Karpas-422 (cell line): ENCODE data around the gene DIP2C. TPM values are rescaled to one million over a fixed set of nuclear protein-coding genes. Genes with fewer than 3 reads are reported as not detected.

Experiments
- DNase-seq: peaks from one replicate; pipeline ENCODE4 v3.0.0-alpha.2; 2015
- H2AFZ ChIP-seq: fragments of 200-600 bp; sonication (generic); 2 replicates; pipeline ENCODE4 v1.6.1; 2014; ENCODE audit warnings: antibody characterized with exemption, low read length, mixed read lengths
- H3K27ac ChIP-seq: fragments of 200-600 bp; sonication (generic); 2 replicates; pipeline ENCODE4 v1.5.1; 2014; ENCODE audit warnings: mild to moderate bottlenecking, low read length, moderate library complexity
- H3K27me3 ChIP-seq: fragments of 200-600 bp; sonication (generic); 2 replicates; pipeline ENCODE4 v1.6.1; 2014; ENCODE audit warnings: low read length, mixed read lengths
- H3K36me3 ChIP-seq: fragments of 200-600 bp; sonication (generic); 2 replicates; pipeline ENCODE4 v1.6.1; 2014; ENCODE audit warnings: low read length, mixed read lengths; ENCODE audit not compliant: insufficient read depth
- H3K4me1 ChIP-seq: fragments of 200-600 bp; sonication (generic); 2 replicates; pipeline ENCODE4 v1.6.1; 2014; ENCODE audit warnings: mild to moderate bottlenecking, low read length, mixed read lengths
- H3K4me2 ChIP-seq: fragments of 200-600 bp; sonication (generic); 2 replicates; pipeline ENCODE4 v1.6.1; 2014; ENCODE audit warnings: low read length, low read depth, mild to moderate bottlenecking; ENCODE audit not compliant: poor library complexity, severe bottlenecking
- H3K4me3 ChIP-seq: fragments of 200-600 bp; sonication (generic); 2 replicates; pipeline ENCODE4 v1.5.1; 2014; ENCODE audit warnings: mild to moderate bottlenecking, antibody characterized with exemption, low read length, mixed read lengths
- H3K79me2 ChIP-seq: fragments of 200-600 bp; sonication (generic); 2 replicates; pipeline ENCODE4 v1.6.1; 2014; ENCODE audit warnings: mild to moderate bottlenecking, low read length, mixed read lengths
- H3K9ac ChIP-seq: fragments of 200-600 bp; sonication (generic); 2 replicates; pipeline ENCODE4 v1.6.0; 2014; ENCODE audit warnings: low read length
- H3K9me2 ChIP-seq: fragments of 200-600 bp; sonication (generic), shearing (Covaris generic); replicated peaks from 2 replicates; pipeline ENCODE4 v1.6.0; 2014; ENCODE audit warnings: mild to moderate bottlenecking, low read length, moderate library complexity; ENCODE audit not compliant: insufficient read depth
- H3K9me3 ChIP-seq: fragments of 300-700, 200-600 bp; sonication (generic); 2 replicates; pipeline ENCODE4 v1.6.1; 2014; ENCODE audit warnings: low read length, mixed read lengths
- H4K20me1 ChIP-seq: fragments of 200-600 bp; sonication (generic); 2 replicates; pipeline ENCODE4 v1.6.1; 2014; ENCODE audit warnings: mild to moderate bottlenecking, antibody characterized with exemption, low read length, low read depth; ENCODE audit not compliant: insufficient read depth
- small RNA-seq: library from RNA; depleted of rRNA; stranded (forward); fragments of <200 nt; gene quantifications from one replicate; pipeline ENCODE3, GENCODE V24; 2014
- total RNA-seq: library from RNA; depleted of rRNA; stranded (reverse); fragments of >200 nt; shearing (Covaris generic); gene quantifications from 2 replicates; pipeline ENCODE4 v1.2.3, GENCODE V29; 2014; ENCODE audit warnings: low replicate concordance; rRNA removed

The DIP2C gene
- total RNA-seq, 1 experiment from 2014 or later = 0.11 TPM

DNA sequence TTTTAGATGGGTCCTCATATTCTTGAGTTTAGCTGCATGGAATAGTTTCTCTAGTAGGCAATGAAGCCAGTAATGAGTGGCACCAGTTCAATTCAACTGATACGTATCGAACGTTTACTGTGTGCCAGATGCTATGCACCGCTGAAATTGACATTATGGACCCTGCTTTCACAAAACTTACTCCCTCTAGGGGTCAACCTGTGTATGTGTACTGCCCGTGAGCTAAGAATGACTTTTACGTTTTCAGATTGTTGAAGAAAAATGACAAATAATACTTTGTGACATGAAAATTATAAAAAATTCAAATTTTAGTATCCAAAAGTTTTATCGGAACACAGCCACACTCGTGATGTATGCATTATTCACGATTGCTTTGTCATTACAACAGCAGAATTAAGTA lies 458.7 kb downstream of the DIP2C start:
- Histone ChIP-seq H3K4me1 (peaks cover 27% of the 10 kb centered on the region), H3K27me3 (no peaks in the 10 kb centered on the region), H3K9me3 (no peaks in the 10 kb centered on the region), H3K27ac (no peak overlapping the region), H3K4me2 (no peak overlapping the region), H3K36me3 (no peaks in the 10 kb centered on the region), H3K9me2 (no peaks in the 10 kb centered on the region), H2AFZ (no peak overlapping the region), H4K20me1 (no peaks in the 10 kb centered on the region), H3K4me3 (no peak overlapping the region), H3K9ac (no peak overlapping the region), H3K79me2 (no peaks in the 10 kb centered on the region)
- DNase-seq = peak; percentile 61

GRCh38 chr10:228366-228765 lies 461.1 kb downstream of the DIP2C start:
- Histone ChIP-seq H4K20me1 (no peaks in the 10 kb centered on the region), H3K4me2 (no peak overlapping the region), H3K27ac (no peak overlapping the region), H3K9me3 (no peaks in the 10 kb centered on the region), H3K9me2 (no peaks in the 10 kb centered on the region), H3K9ac (no peak overlapping the region), H2AFZ (no peak overlapping the region), H3K4me3 (no peak overlapping the region), H3K4me1 (peaks cover 3% of the 10 kb centered on the region), H3K27me3 (no peaks in the 10 kb centered on the region), H3K79me2 (no peaks in the 10 kb centered on the region), H3K36me3 (no peaks in the 10 kb centered on the region)
- no peak for DNase-seq

- Histone ChIP-seq H3K9ac (no peak overlapping the region), H3K27me3 (no peaks in the 10 kb centered on the region), H3K4me3 (no peak overlapping the region), H3K9me3 (no peaks in the 10 kb centered on the region), H3K4me1 (no peaks in the 10 kb centered on the region), H2AFZ (no peak overlapping the region), H3K36me3 (no peaks in the 10 kb centered on the region), H4K20me1 (no peaks in the 10 kb centered on the region), H3K27ac (no peak overlapping the region), H3K9me2 (no peaks in the 10 kb centered on the region), H3K79me2 (no peaks in the 10 kb centered on the region), H3K4me2 (no peak overlapping the region)
- DNase-seq = no peak
Observed at GRCh38 chr10:227014-227413, 462.5 kb downstream of the DIP2C start.

GRCh38 chr10:226018-226417 lies 463.4 kb downstream of the DIP2C start:
- Histone ChIP-seq H3K4me2 (no peak overlapping the region), H3K27me3 (no peaks in the 10 kb centered on the region), H3K4me1 (no peaks in the 10 kb centered on the region), H3K36me3 (no peaks in the 10 kb centered on the region), H3K9me3 (no peaks in the 10 kb centered on the region), H3K4me3 (no peak overlapping the region), H3K9me2 (no peaks in the 10 kb centered on the region), H4K20me1 (no peaks in the 10 kb centered on the region), H3K27ac (no peak overlapping the region), H3K79me2 (no peaks in the 10 kb centered on the region), H3K9ac (no peak overlapping the region), H2AFZ (no peak overlapping the region)
- DNase-seq = no peak

GRCh38 chr10:224571-224970 lies 464.9 kb downstream of the DIP2C start:
- no peaks in the 10 kb centered on the region for H3K79me2 ChIP-seq
- H2AFZ ChIP-seq = no peak overlapping the region
- no peak overlapping the region for H3K4me3 ChIP-seq
- H3K9me3 ChIP-seq = no peaks in the 10 kb centered on the region
- H3K4me2 ChIP-seq = no peak overlapping the region
- H3K9ac ChIP-seq = no peak overlapping the region
- H4K20me1 ChIP-seq = no peaks in the 10 kb centered on the region
- DNase-seq = peak; percentile 44
- no peaks in the 10 kb centered on the region for H3K4me1 ChIP-seq
- H3K27me3 ChIP-seq = no peaks in the 10 kb centered on the region
- H3K36me3 ChIP-seq = no peaks in the 10 kb centered on the region
- H3K27ac ChIP-seq = no peak overlapping the region
- H3K9me2 ChIP-seq = no peaks in the 10 kb centered on the region

Small RNA genes within 50 kb of the gene (small RNA-seq; reads per million reads assigned to genes)
- gene MIR5699 (not detected), gene RN7SL754P (not detected), gene RNA5SP298 (0.91 reads per million, percentile 27 among the genes with 10 or more reads in this experiment)

Other genes with a start within 250 kb of the DIP2C start
- 75.4 TPM in 2 replicates for gene LARP4B, start 242.0 kb upstream of the DIP2C start, total RNA-seq